PC-9 (cell line): Measurements from ENCODE around the gene ASCC1. TPM values are rescaled to one million over a fixed set of nuclear protein-coding genes. Genes with fewer than 3 reads are reported as not detected.
A peak's percentile ranks its signal among the peaks of the same experiment; 100 is the strongest.

ENCODE experiments used
- BruUV-seq: library from RNA; stranded (reverse); fragments of 400-500 nt; replicated peaks from 2 replicates; lab custom pipeline; 2021; lab: Mats Ljungman, UMichigan
- CTCF ChIA-PET: fragments of 300-600 bp; sonication (Branson Sonifier 250); formaldehyde crosslinking; loops from one replicate; lab custom pipeline; 2022; ENCODE audit warnings: antibody characterized with exemption; lab: Charles Lee
- POLR2A ChIA-PET: fragments of 300-600 bp; sonication (Branson Sonifier 250); formaldehyde crosslinking; loops from one replicate; lab custom pipeline; 2022; ENCODE audit warnings: antibody characterized with exemption; ENCODE audit not compliant: unreplicated experiment; lab: Charles Lee
- DNase-seq, 2 experiments: peaks; one replicate each; pipeline versions ENCODE4 v3.0.0 to v3.0.0-alpha.2; 2015 to 2022; ENCODE audit warnings: mixed read lengths in 1 of 2
- H2AFZ ChIP-seq: fragments of 200-600 bp; sonication (generic); 2 replicates; pipeline ENCODE4 v1.8.1; 2017; ENCODE audit warnings: antibody characterized with exemption
- H3F3A ChIP-seq: fragments of 200-600 bp; sonication (generic); 2 replicates; pipeline ENCODE4 v1.8.1; 2017; ENCODE audit warnings: antibody characterized with exemption, mild to moderate bottlenecking, low read depth; ENCODE audit not compliant: insufficient read depth
- H3K27ac ChIP-seq: fragments of 200-600 bp; sonication (generic); 2 replicates; pipeline ENCODE4 v1.6.1; 2016; ENCODE audit warnings: mixed run types
- H3K27me3 ChIP-seq: fragments of 200-600 bp; sonication (generic); 2 replicates; pipeline ENCODE4 v1.6.1; 2016; ENCODE audit warnings: low read depth, mixed run types; ENCODE audit not compliant: insufficient read depth
- H3K36me3 ChIP-seq: fragments of 200-600 bp; sonication (generic); 2 replicates; pipeline ENCODE4 v1.6.1; 2016; ENCODE audit warnings: low read depth, mixed run types
- H3K4me1 ChIP-seq: fragments of 200-600 bp; sonication (generic); replicated peaks from 2 replicates; pipeline ENCODE4 v1.6.1; 2016; ENCODE audit warnings: mixed run types; ENCODE audit not compliant: insufficient read depth
- H3K4me2 ChIP-seq: fragments of 200-600 bp; sonication (generic); 2 replicates; pipeline ENCODE4 v1.6.1; 2017; ENCODE audit warnings: mixed run types
- H3K4me3 ChIP-seq: fragments of 200-600 bp; sonication (generic); 2 replicates; pipeline ENCODE4 v1.6.1; 2016; ENCODE audit warnings: mixed run types
- H3K79me2 ChIP-seq: fragments of 200-600 bp; sonication (generic); 2 replicates; pipeline ENCODE4 v1.6.1; 2017; ENCODE audit warnings: low read depth, mixed run types
- H3K9me2 ChIP-seq: fragments of 200-600 bp; sonication (generic); 2 replicates; pipeline ENCODE4 v1.8.1; 2017; ENCODE audit warnings: mild to moderate bottlenecking; ENCODE audit not compliant: insufficient read depth
- H3K9me3 ChIP-seq: fragments of 200-600 bp; sonication (generic); 2 replicates; pipeline ENCODE4 v1.8.1; 2016; ENCODE audit warnings: low read depth; ENCODE audit not compliant: insufficient read depth
- H4K20me1 ChIP-seq: fragments of 200-600 bp; sonication (generic); 2 replicates; pipeline ENCODE4 v1.8.1; 2017; ENCODE audit not compliant: insufficient read depth
- EZH2 ChIP-seq: fragments of 200-600 bp; sonication (generic); IDR thresholded peaks from 2 replicates; pipeline ENCODE4 v1.8.0; 2017; ENCODE audit warnings: antibody characterized with exemption, low read depth
- intact Hi-C: fragments of 100-400 bp; cut with micrococcal nuclease; formaldehyde crosslinking; loops from one replicate; pipeline ENCODE4 v1.10.0; 2022; ENCODE audit not compliant: unreplicated experiment
- total RNA-seq: library from RNA; stranded (reverse); gene quantifications from 2 replicates; pipeline ENCODE4 v1.2.3, GENCODE V29; 2021
- TF ChIP-seq, protein P1 (sequence below): fragments of 200-600 bp; sonication (generic); conservative IDR thresholded peaks from 2 replicates; pipeline ENCODE4 v1.6.1; 2017; ENCODE audit warnings: mixed run types, antibody characterized with exemption, mild to moderate bottlenecking, moderate library complexity

ASCC1 gene
- total RNA-seq, 1 experiment from 2014 or later, result 129 TPM

DNA sequence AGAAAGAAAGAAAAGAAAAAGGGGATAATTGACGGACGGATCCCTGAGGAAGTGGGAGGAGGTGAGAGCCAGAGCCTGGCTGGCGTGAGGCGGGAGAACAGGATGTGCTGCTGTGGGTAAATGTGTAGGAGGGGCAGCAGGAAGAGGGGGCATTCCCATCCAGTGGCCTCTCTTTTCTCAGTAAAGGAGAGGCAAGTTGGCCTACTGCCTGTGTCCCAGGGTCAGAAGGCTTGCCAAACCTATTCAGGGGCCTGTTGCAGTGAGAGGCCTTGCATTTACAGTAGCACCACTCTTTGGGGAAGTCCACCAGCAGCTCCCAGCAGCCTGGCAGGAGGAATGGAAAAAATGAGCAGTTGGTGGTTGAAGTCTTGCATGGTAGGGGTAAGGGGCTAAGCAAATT is 26.6 kb upstream of the ASCC1 start:
- no peaks in the 10 kb centered on the region for H3K79me2 ChIP-seq
- no peaks in the 10 kb centered on the region for H3K27me3 ChIP-seq
- no peaks in the 10 kb centered on the region for H3K9me2 ChIP-seq
- H3K4me2 ChIP-seq, result no peak overlapping the region
- no peak overlapping the region for H2AFZ ChIP-seq
- BruUV-seq, result no TSS peak
- peaks cover 50% of the 10 kb centered on the region for H3K4me1 ChIP-seq
- no peak overlapping the region for H3K4me3 ChIP-seq
- DNase-seq, result no peak
- POLR2A ChIA-PET, result interaction anchor here (0.7 to 1.0 kb wide), 2 partner anchors 44 to 90 kb away, joined by 5 read pairs; no protein-coding TSS in a partner anchor
- H3K36me3 ChIP-seq, result no peaks in the 10 kb centered on the region
- H3K27ac ChIP-seq, result peak overlapping the region; percentile 82
- no peaks in the 10 kb centered on the region for H4K20me1 ChIP-seq
- no peaks in the 10 kb centered on the region for H3K9me3 ChIP-seq
- H3F3A ChIP-seq, result peaks cover 40% of the 10 kb centered on the region
- no peak for TF ChIP-seq EZH2
- TF ChIP-seq, protein P1, sequence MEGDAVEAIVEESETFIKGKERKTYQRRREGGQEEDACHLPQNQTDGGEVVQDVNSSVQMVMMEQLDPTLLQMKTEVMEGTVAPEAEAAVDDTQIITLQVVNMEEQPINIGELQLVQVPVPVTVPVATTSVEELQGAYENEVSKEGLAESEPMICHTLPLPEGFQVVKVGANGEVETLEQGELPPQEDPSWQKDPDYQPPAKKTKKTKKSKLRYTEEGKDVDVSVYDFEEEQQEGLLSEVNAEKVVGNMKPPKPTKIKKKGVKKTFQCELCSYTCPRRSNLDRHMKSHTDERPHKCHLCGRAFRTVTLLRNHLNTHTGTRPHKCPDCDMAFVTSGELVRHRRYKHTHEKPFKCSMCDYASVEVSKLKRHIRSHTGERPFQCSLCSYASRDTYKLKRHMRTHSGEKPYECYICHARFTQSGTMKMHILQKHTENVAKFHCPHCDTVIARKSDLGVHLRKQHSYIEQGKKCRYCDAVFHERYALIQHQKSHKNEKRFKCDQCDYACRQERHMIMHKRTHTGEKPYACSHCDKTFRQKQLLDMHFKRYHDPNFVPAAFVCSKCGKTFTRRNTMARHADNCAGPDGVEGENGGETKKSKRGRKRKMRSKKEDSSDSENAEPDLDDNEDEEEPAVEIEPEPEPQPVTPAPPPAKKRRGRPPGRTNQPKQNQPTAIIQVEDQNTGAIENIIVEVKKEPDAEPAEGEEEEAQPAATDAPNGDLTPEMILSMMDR, result no peak
- CTCF ChIA-PET, result interaction anchor here (0.6 kb wide), 1 partner anchor 560 kb away, joined by 3 read pairs; no protein-coding TSS in a partner anchor
- intact Hi-C loops, result no loop called here

DNA sequence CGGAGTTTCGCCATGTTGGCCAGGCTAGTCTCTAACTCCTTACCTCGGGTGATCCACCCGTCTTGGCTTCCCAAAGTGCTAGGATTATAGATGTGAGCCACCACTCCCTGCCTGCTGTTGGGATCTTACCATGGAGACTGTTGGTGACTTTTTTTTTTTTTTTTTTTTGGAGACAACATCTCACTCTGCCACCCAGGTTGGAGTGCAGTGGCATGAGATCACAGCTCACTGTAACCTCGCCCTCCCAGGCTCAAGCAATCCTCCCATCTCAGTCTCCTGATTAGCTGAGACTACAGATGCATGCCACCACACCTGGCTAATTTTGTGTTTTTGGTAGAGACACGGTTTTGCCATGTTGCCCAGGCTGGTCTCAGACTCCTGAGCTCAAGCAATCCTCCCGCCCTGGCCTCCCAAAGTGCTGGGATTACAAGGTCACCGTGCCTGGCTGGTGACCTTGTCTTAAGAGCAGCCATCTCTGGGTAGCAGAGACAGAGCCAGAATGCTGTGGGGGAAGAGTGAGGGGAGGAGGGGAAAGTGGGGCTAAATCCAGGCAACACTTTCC is 25.7 kb upstream of the ASCC1 start:
- Histone ChIP-seq H3K36me3 (no peaks in the 10 kb centered on the region), H3F3A (peaks cover 49% of the 10 kb centered on the region), H4K20me1 (no peaks in the 10 kb centered on the region), H3K27ac (no peak overlapping the region), H3K4me3 (no peak overlapping the region), H3K9me3 (no peaks in the 10 kb centered on the region), H3K79me2 (no peaks in the 10 kb centered on the region), H3K27me3 (no peaks in the 10 kb centered on the region), H2AFZ (no peak overlapping the region), H3K4me1 (peaks cover 50% of the 10 kb centered on the region), H3K9me2 (no peaks in the 10 kb centered on the region), H3K4me2 (no peak overlapping the region)
- ChIA-PET POLR2A (interaction anchor here (0.6 to 1.0 kb wide), 2 partner anchors 78 to 90 kb away, joined by 5 to 26 read pairs; no protein-coding TSS in a partner anchor), CTCF (no interaction called here)
- TF ChIP-seq, protein P1, result no peak
- no peak for TF ChIP-seq EZH2
- no peak for DNase-seq
- intact Hi-C loops, result no loop called here
- no TSS peak for BruUV-seq

DNA sequence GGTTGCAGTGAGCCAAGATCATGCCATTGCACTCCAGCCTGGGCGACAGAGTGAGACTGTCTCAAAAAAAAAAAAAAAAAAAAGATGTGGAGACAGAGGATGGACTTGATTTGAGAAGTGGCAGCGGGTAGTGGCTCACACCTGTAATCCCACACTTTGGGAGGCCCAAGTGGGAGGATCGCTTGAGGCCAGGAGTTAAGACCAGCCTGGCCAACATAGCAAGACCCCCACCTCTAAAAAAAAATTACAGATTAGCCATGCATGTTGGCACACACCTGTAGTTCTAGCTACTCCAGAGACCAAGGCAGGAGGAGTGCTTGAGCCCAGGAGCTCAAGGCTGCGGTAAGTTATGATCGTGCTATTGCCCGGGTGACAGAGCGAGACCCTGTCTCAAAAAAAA is 24.3 kb upstream of the ASCC1 start:
- H4K20me1 ChIP-seq, result no peaks in the 10 kb centered on the region
- BruUV-seq, result no TSS peak
- intact Hi-C loops, result no loop called here
- TF ChIP-seq EZH2, result no peak
- TF ChIP-seq, protein P1, result no peak
- peaks cover 55% of the 10 kb centered on the region for H3F3A ChIP-seq
- H3K27ac ChIP-seq, result no peak overlapping the region
- no peaks in the 10 kb centered on the region for H3K9me3 ChIP-seq
- no peak overlapping the region for H2AFZ ChIP-seq
- H3K9me2 ChIP-seq, result no peaks in the 10 kb centered on the region
- H3K79me2 ChIP-seq, result no peaks in the 10 kb centered on the region
- DNase-seq, result no peak
- CTCF ChIA-PET, result no interaction called here
- peaks cover 40% of the 10 kb centered on the region for H3K4me1 ChIP-seq
- no peak overlapping the region for H3K4me3 ChIP-seq
- no peak overlapping the region for H3K4me2 ChIP-seq
- peaks cover 6% of the 10 kb centered on the region for H3K36me3 ChIP-seq
- POLR2A ChIA-PET, result no interaction called here
- H3K27me3 ChIP-seq, result no peaks in the 10 kb centered on the region
